Lung microvascular endothelial cell (primary cell): ENCODE data around the gene ADARB1. TPM values are rescaled to one million over a fixed set of nuclear protein-coding genes. Genes with fewer than 3 reads are reported as not detected.
"Not testable (repeated sequence)": the region's sequence is repeated elsewhere in the genome, so short reads cannot be mapped to it uniquely, and the experiment has no call there.

Experiments
- DNase-seq, 2 donors: peaks; one replicate each; pipeline versions ENCODE4 v3.0.0 to v3.0.0-alpha.2; 2010; ENCODE audit warnings: low read depth in 2 of 2
- total RNA-seq: library from RNA; depleted of rRNA; stranded (reverse); fragments of >200 nt; gene quantifications from 2 replicates; pipeline ENCODE4 v1.2.1, GENCODE V29; 2014

ADARB1 gene
- total RNA-seq, 1 donor from 2014 or later: 23.8 TPM

- DNase-seq: not testable (repeated sequence)
Observed at GRCh38 chr21:45133574-45134278, 59.3 kb downstream of the ADARB1 start.

- no peak for DNase-seq
Observed at GRCh38 chr21:45134279-45135076, 60.1 kb downstream of the ADARB1 start.

GRCh38 chr21:45135122-45135521 lies 60.7 kb downstream of the ADARB1 start:
- DNase-seq: no peak

GRCh38 chr21:45135868-45136267 lies 61.5 kb downstream of the ADARB1 start:
- DNase-seq: peak in 1 of 2 donors; percentile 34

GRCh38 chr21:45136500-45136899 lies 62.1 kb downstream of the ADARB1 start:
- DNase-seq: no peak

GRCh38 chr21:45136927-45137611 lies 62.7 kb downstream of the ADARB1 start:
- DNase-seq: peak; percentile 87 to 90

GRCh38 chr21:45137612-45137937 lies 63.2 kb downstream of the ADARB1 start:
- DNase-seq: no peak

- peak; percentile 76 to 86 for DNase-seq
Observed at GRCh38 chr21:45138199-45139002, 64.0 kb downstream of the ADARB1 start.

GRCh38 chr21:45139003-45139360 lies 64.6 kb downstream of the ADARB1 start:
- DNase-seq: not testable (repeated sequence)

GRCh38 chr21:45139473-45139872 lies 65.1 kb downstream of the ADARB1 start:
- no peak for DNase-seq

GRCh38 chr21:45140346-45140940 lies 66.1 kb downstream of the ADARB1 start:
- DNase-seq: peak; percentile 94 to 95

- DNase-seq: not testable (repeated sequence)
Observed at GRCh38 chr21:45140944-45141343, 66.6 kb downstream of the ADARB1 start.

GRCh38 chr21:45141507-45141906 lies 67.1 kb downstream of the ADARB1 start:
- no peak for DNase-seq

- DNase-seq: peak; percentile 28 to 61
Observed at GRCh38 chr21:45142469-45143308, 68.3 kb downstream of the ADARB1 start.

- DNase-seq: no peak
Observed at GRCh38 chr21:45143855-45144254, 69.5 kb downstream of the ADARB1 start.

GRCh38 chr21:45145146-45145545 lies 70.8 kb downstream of the ADARB1 start:
- DNase-seq: no peak

- not testable (repeated sequence) for DNase-seq
Observed at GRCh38 chr21:45145846-45146245, 71.5 kb downstream of the ADARB1 start.

- DNase-seq: no peak
Observed at GRCh38 chr21:45146306-45146705, 71.9 kb downstream of the ADARB1 start.

GRCh38 chr21:45146801-45147200 lies 72.4 kb downstream of the ADARB1 start:
- no peak for DNase-seq
